Measurements from ENCODE around the gene XPR1.

XPR1 gene

GRCh38 chr1:180881806-180882509 is 250.1 kb downstream of the XPR1 start:
- in situ Hi-C loops (cut with MboI; ENCODE audit: low sequenced_read_pairs) = loop anchor here (5.0 to 25.0 kb wide), 2 partner anchors 260 to 530 kb away; no protein-coding TSS in a partner anchor

GRCh38 chr1:180884588-180885300 is 252.9 kb downstream of the XPR1 start:
- in situ Hi-C loops (cut with MboI; ENCODE audit: low sequenced_read_pairs) = loop anchor here (5.0 to 25.0 kb wide), 2 partner anchors 258 to 528 kb away; no protein-coding TSS in a partner anchor

- in situ Hi-C loops (cut with MboI; ENCODE audit: low sequenced_read_pairs) = loop anchor here (25.0 kb wide), 1 partner anchor 526 kb away; no protein-coding TSS in a partner anchor
These were observed 254.5 kb downstream of the XPR1 start for GRCh38 chr1:180886338-180886737.

GRCh38 chr1:180887841-180888240 is 256.0 kb downstream of the XPR1 start:
- in situ Hi-C loops (cut with MboI; ENCODE audit: low sequenced_read_pairs) = loop anchor here (25.0 kb wide), 1 partner anchor 524 kb away; no protein-coding TSS in a partner anchor

- in situ Hi-C loops (cut with MboI; ENCODE audit: low sequenced_read_pairs) = loop anchor here (25.0 kb wide), 1 partner anchor 523 kb away; no protein-coding TSS in a partner anchor
These were observed 257.0 kb downstream of the XPR1 start for GRCh38 chr1:180888870-180889269.

GRCh38 chr1:180889325-180889724 is 257.5 kb downstream of the XPR1 start:
- in situ Hi-C loops (cut with MboI; ENCODE audit: low sequenced_read_pairs) = loop anchor here (25.0 kb wide), 1 partner anchor 523 kb away; no protein-coding TSS in a partner anchor

GRCh38 chr1:180892272-180892671 is 260.4 kb downstream of the XPR1 start:
- in situ Hi-C loops (cut with MboI; ENCODE audit: low sequenced_read_pairs) = loop anchor here (25.0 kb wide), 1 partner anchor 520 kb away; no protein-coding TSS in a partner anchor

GRCh38 chr1:180892675-180893074 is 260.9 kb downstream of the XPR1 start:
- in situ Hi-C loops (cut with MboI; ENCODE audit: low sequenced_read_pairs) = loop anchor here (25.0 kb wide), 1 partner anchor 520 kb away; no protein-coding TSS in a partner anchor

GRCh38 chr1:180893614-180894013 is 261.8 kb downstream of the XPR1 start:
- in situ Hi-C loops (cut with MboI; ENCODE audit: low sequenced_read_pairs) = loop anchor here (25.0 kb wide), 1 partner anchor 519 kb away; no protein-coding TSS in a partner anchor

GRCh38 chr1:180896161-180896560 is 264.3 kb downstream of the XPR1 start:
- in situ Hi-C loops (cut with MboI; ENCODE audit: low sequenced_read_pairs) = loop anchor here (25.0 kb wide), 1 partner anchor 516 kb away; no protein-coding TSS in a partner anchor

GRCh38 chr1:180898441-180899219 is 266.8 kb downstream of the XPR1 start:
- in situ Hi-C loops (cut with MboI; ENCODE audit: low sequenced_read_pairs) = loop anchor here (25.0 kb wide), 1 partner anchor 514 kb away; no protein-coding TSS in a partner anchor

GRCh38 chr1:180899262-180899661 is 267.4 kb downstream of the XPR1 start:
- in situ Hi-C loops (cut with MboI; ENCODE audit: low sequenced_read_pairs) = loop anchor here (25.0 kb wide), 1 partner anchor 513 kb away; no protein-coding TSS in a partner anchor

- in situ Hi-C loops (cut with MboI; ENCODE audit: low sequenced_read_pairs) = no loop called here
These were observed 269.5 kb downstream of the XPR1 start for GRCh38 chr1:180901076-180901990.

- in situ Hi-C loops (cut with MboI; ENCODE audit: low sequenced_read_pairs) = no loop called here
These were observed 270.7 kb downstream of the XPR1 start for GRCh38 chr1:180902541-180902940.

GRCh38 chr1:180905927-180906326 is 274.1 kb downstream of the XPR1 start:
- in situ Hi-C loops (cut with MboI; ENCODE audit: low sequenced_read_pairs) = no loop called here

- in situ Hi-C loops (cut with MboI; ENCODE audit: low sequenced_read_pairs) = no loop called here
These were observed 274.7 kb downstream of the XPR1 start for GRCh38 chr1:180906511-180906910.

- in situ Hi-C loops (cut with MboI; ENCODE audit: low sequenced_read_pairs) = no loop called here
These were observed 275.7 kb downstream of the XPR1 start for GRCh38 chr1:180907313-180908055.

GRCh38 chr1:180908074-180908765 is 276.4 kb downstream of the XPR1 start:
- in situ Hi-C loops (cut with MboI; ENCODE audit: low sequenced_read_pairs) = no loop called here
